ENCODE measurements around the gene ABCA4. TPM values are rescaled to one million over a fixed set of nuclear protein-coding genes. Genes with fewer than 3 reads are reported as not detected.

Gene ABCA4
- total RNA-seq, 6 donors from 2014 or later = under 0.01 to 1.3 (median 0.53) TPM

GRCh38 chr1:93963585-93963984 lies 157.4 kb downstream of the ABCA4 start:
- TF ChIP-seq EP300 (IDR thresholded peaks at IDR 0.05) (no peak), CTCF (IDR thresholded peaks at IDR 0.05) (no peak), POLR2A (IDR thresholded peaks at IDR 0.05) (no peak), POLR2AphosphoS5 (IDR thresholded peaks at IDR 0.05) (no peak)
- H3K27me3 ChIP-seq = no peaks in the 10 kb centered on the region
- ATAC-seq (ENCODE audit: low FRiP score in 2 of 2) (no peak), DNase-seq (no peak)
- H3K4me3 ChIP-seq = no peak overlapping the region
- no peaks in the 10 kb centered on the region for H3K36me3 ChIP-seq
- no peaks in the 10 kb centered on the region for H3K4me1 ChIP-seq
- H3K9me3 ChIP-seq = no peaks in the 10 kb centered on the region
- H3K27ac ChIP-seq = no peak overlapping the region
- WGBS, 2 donors = 68 to 75% methylated on average over 9 of the region's 9 CpGs

GRCh38 chr1:93961906-93962305 lies 159.0 kb downstream of the ABCA4 start:
- ATAC-seq (ENCODE audit: low FRiP score in 2 of 2) (no peak), DNase-seq (no peak)
- Histone ChIP-seq H3K4me3 (no peak overlapping the region), H3K27me3 (no peaks in the 10 kb centered on the region), H3K4me1 (no peaks in the 10 kb centered on the region), H3K9me3 (no peaks in the 10 kb centered on the region), H3K27ac (no peak overlapping the region), H3K36me3 (no peaks in the 10 kb centered on the region)
- TF ChIP-seq POLR2AphosphoS5 (IDR thresholded peaks at IDR 0.05) (no peak), CTCF (IDR thresholded peaks at IDR 0.05) (no peak), EP300 (IDR thresholded peaks at IDR 0.05) (no peak), POLR2A (IDR thresholded peaks at IDR 0.05) (no peak)
- 95 to 98% methylated on average over 3 of the region's 3 CpGs for WGBS, 2 donors

GRCh38 chr1:93961443-93961842 lies 159.5 kb downstream of the ABCA4 start:
- H3K27ac ChIP-seq = no peak overlapping the region
- no peaks in the 10 kb centered on the region for H3K36me3 ChIP-seq
- no peak for DNase-seq
- no peaks in the 10 kb centered on the region for H3K4me1 ChIP-seq
- ATAC-seq (ENCODE audit: low FRiP score in 2 of 2) = no peak
- no peaks in the 10 kb centered on the region for H3K27me3 ChIP-seq
- H3K9me3 ChIP-seq = peaks cover 0 to 2% (median under 1%) of the 10 kb centered on the region in 4 donors
- H3K4me3 ChIP-seq = no peak overlapping the region
- WGBS, 2 donors = 59 to 87% methylated on average over 2 of the region's 2 CpGs
- TF ChIP-seq CTCF (IDR thresholded peaks at IDR 0.05) (no peak), POLR2AphosphoS5 (IDR thresholded peaks at IDR 0.05) (no peak), POLR2A (IDR thresholded peaks at IDR 0.05) (no peak), EP300 (IDR thresholded peaks at IDR 0.05) (no peak)

GRCh38 chr1:93960641-93961147 lies 160.3 kb downstream of the ABCA4 start:
- 59 to 60% methylated on average over 3 of the region's 3 CpGs for WGBS, 2 donors
- TF ChIP-seq CTCF (IDR thresholded peaks at IDR 0.05) (no peak), POLR2A (IDR thresholded peaks at IDR 0.05) (no peak), POLR2AphosphoS5 (IDR thresholded peaks at IDR 0.05) (no peak), EP300 (IDR thresholded peaks at IDR 0.05) (no peak)
- Histone ChIP-seq H3K27ac (no peak overlapping the region), H3K9me3 (peaks cover 0 to 6% (median 2%) of the 10 kb centered on the region in 4 donors), H3K36me3 (no peaks in the 10 kb centered on the region), H3K27me3 (no peaks in the 10 kb centered on the region), H3K4me1 (no peaks in the 10 kb centered on the region), H3K4me3 (no peak overlapping the region)
- DNase-seq (no peak), ATAC-seq (ENCODE audit: low FRiP score in 2 of 2) (no peak)

GRCh38 chr1:93959413-93959812 lies 161.5 kb downstream of the ABCA4 start:
- no peak overlapping the region for H3K27ac ChIP-seq
- 58 to 77% methylated on average over 5 of the region's 5 CpGs for WGBS, 2 donors
- H3K9me3 ChIP-seq = peaks cover 0 to 13% (median 9%) of the 10 kb centered on the region in 4 donors
- no peak for DNase-seq
- no peak for ATAC-seq (ENCODE audit: low FRiP score in 2 of 2)
- no peak for TF ChIP-seq POLR2AphosphoS5 (IDR thresholded peaks at IDR 0.05)
- TF ChIP-seq EP300 (IDR thresholded peaks at IDR 0.05) = no peak
- TF ChIP-seq CTCF (IDR thresholded peaks at IDR 0.05) = no peak
- TF ChIP-seq POLR2A (IDR thresholded peaks at IDR 0.05) = no peak
- H3K27me3 ChIP-seq = no peaks in the 10 kb centered on the region
- H3K4me3 ChIP-seq = no peak overlapping the region
- no peaks in the 10 kb centered on the region for H3K4me1 ChIP-seq
- no peaks in the 10 kb centered on the region for H3K36me3 ChIP-seq
